ENCODE measurements around the gene MAP2. TPM values are rescaled to one million over a fixed set of nuclear protein-coding genes. Genes with fewer than 3 reads are reported as not detected.

The MAP2 gene
- total RNA-seq, 1 experiment from 2014 or later: 6.7 TPM

DNA sequence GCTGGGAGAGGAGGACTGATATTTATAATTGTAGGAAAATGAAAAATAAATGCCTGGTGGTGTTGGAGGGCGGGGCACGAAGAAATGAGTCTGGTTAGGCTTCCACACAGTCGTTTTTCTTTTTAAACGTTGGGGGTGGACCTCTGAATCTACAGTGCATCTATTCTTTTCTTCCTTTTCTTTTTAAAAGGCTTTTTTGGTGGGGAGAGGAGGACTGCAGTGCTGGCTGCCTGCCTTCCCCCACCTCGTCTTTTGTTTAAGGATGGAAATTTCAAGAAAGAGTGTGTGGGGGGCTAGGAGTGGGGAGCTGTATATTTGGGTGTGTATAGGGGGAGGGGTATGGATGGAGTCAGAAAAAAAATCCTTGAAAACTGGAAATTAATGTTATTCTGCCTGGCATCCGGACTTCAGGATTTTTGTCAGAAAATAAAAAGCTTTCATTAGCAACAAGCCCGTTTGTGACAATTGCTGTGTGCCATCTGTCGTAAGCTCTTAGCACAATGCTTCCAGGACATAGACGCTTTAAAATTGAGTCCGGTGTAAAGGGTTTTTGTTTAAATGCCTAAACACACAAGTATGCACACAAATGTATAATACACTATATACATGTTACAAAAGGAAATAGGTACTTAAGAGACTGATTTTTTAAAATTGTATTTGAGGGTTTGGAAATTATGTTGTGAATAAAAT, 1.1 kb downstream of the MAP2 start:
- peak; percentile 12 for DNase-seq (ENCODE audit: low read depth)

DNA sequence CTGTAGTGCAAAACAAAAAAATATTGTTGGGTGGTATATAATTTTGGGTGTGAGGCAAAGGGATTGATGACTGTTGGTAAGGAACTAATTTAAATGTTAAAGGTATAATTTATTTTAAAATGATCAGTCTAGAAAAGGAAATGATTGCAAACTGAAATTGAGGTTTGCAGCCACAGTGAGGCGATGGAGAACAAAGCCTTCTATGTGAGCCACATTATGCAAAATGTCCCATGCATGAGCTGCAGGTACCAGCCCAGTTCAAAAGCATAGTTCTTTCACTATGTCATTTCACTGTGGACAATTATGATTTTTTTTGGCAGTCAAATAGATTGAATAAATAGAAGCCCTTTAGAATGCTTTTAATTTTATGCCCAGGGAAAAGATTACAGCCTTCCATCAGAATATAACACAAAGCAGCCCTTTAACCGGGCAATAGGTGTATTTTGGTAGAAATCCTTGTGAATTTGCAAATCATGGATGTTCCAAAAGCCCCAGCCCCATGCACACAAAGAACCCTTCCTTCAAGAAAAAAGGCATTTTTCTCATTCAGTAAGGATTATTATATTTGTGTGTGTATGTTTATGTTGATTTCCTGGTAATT, 1.7 kb downstream of the MAP2 start:
- DNase-seq (ENCODE audit: low read depth): peak; percentile 56

DNA sequence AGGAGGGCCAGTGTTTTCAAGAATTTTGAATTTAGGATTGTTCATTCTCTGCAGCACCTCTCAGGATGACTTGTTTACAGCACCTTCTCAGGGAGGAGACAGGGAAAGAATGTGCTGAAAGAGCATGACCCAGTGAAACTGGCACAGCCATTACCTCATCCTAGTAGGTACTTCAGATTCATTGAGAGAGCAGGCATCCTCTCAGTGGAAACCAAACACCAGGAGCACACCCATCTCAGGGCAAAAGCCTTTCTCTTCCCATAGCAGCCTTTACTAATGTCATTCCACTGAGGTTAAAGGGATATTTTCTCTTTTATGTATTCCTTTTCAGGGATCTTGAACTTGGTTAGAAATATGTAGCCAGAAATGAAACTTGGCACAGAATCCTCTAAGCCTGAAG, 2.6 kb downstream of the MAP2 start:
- peak; percentile 35 for DNase-seq (ENCODE audit: low read depth)

DNA sequence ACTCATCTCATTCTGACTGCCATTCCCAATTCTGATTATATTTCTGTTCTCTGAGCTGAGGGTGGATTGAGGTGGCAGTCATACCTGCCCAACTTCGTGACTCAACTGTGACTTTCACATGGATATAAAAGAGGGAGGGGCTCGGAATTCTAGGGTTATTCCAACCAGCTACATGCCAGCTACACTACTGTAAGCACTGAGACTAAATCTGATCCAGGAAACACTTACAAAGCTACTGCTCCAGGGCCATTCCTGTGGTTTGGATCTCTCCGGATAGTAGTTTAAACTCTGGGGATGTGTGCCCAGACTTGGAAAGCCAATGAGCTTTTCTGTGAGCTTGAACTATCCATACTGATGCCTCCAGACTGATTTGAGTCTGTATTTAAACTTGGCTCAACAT, 7.9 kb downstream of the MAP2 start:
- peak; percentile 96 for DNase-seq (ENCODE audit: low read depth)

DNA sequence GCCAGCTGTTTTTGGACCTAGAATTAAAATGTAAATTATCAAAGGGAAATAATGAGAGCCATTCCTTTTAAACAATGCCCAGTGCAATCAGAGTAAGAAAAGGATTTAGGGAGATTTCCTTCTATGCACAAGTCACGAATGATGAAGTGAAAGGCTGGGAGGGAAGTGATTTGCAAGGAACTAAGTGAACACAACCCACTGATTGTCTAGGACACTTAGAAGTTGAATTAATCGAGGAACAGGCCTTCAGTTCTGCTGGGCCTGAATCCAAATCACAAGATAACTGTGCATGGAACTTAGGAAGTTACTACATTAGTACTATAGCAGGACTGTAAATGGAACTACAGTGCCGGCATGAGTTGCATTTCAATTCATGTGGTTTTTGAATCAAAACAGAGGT, 17.7 kb downstream of the MAP2 start:
- DNase-seq (ENCODE audit: low read depth): peak; percentile 48

DNA sequence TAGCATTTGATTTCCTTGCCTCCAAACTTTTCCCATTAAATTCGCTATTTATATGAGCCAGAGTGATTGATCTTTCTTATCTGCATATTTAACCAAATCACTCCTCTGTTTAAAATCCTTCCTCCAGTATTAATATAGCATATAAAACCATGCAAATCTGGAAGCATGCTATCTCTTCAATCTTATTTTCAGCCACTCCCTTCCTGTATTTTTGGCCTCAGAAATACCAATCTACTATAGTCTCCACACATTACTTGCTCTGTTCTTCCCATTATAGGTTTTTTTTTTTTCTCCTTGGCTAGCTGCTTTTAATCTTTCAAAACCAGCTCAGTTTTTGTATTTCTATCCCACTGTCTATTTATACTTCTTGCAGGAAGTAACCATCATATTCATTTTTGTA, 19.1 kb downstream of the MAP2 start:
- no peak for DNase-seq (ENCODE audit: low read depth)

DNA sequence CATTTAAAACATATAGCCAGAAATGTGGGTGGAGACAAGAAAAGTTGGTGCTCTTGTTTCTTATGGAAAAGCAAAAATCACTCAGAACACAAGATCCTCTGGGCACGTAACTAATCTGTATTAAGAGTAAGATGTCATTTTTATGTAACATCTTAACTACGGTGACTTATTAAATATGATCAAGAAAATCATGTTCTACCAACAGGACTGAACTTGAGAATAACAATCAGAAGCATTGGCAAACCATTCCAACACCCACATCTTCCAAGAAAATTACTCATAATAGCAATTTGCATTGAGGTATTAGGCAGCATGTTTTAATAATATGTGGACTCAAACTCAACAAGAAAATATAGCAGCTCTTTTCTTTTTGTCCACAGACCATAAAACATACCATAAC, 21.6 kb downstream of the MAP2 start:
- no peak for DNase-seq (ENCODE audit: low read depth)

DNA sequence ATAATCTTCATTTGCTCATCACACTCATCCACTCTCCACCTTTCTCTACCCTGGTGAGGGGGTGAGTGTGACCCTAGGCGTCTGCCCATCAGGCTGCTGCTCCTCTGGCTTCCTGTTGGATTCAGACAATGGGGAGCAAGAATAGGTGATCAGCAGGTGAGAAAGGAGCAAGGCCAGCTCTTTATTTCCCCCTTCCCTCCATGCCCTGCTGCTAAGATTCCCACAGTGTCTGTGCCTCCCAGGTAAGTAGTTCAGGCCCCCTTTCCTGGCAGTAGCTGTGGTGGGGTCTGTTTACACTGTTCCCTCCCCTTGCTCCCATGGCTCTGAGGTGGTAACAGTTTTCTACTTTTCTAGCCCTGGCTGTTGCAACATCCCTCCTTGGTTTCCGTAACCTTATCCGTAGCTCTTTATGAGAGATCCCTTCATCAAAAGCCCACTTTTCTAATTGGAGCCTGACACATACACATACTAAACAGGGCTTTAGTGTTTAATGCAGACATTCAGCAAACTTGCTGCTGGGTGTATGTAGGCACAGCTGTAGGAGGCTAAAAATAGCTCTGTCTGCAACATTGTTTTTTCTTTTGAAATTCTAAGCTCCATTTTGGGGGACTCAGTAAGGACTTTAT, 27.5 kb downstream of the MAP2 start:
- no peak for DNase-seq (ENCODE audit: low read depth)

DNA sequence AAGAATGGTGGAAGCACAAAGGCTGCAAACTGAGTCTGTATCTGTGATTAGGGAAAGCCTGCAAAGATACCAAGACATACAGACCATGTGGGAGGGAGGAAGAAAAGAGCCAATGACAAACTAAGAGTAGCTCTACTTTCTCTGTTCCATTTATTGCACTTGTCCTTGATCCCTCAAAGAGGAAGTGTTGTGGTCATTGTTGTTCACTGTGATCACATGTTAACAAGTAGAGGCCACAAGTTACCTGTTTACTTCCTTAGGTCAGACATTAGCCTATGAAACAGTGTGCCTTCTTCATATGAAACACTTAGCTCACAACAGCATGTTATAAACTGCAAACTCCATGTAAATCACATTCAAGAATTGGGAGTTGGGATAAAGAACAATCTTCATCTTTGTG, 32.6 kb downstream of the MAP2 start:
- no peak for DNase-seq (ENCODE audit: low read depth)

DNA sequence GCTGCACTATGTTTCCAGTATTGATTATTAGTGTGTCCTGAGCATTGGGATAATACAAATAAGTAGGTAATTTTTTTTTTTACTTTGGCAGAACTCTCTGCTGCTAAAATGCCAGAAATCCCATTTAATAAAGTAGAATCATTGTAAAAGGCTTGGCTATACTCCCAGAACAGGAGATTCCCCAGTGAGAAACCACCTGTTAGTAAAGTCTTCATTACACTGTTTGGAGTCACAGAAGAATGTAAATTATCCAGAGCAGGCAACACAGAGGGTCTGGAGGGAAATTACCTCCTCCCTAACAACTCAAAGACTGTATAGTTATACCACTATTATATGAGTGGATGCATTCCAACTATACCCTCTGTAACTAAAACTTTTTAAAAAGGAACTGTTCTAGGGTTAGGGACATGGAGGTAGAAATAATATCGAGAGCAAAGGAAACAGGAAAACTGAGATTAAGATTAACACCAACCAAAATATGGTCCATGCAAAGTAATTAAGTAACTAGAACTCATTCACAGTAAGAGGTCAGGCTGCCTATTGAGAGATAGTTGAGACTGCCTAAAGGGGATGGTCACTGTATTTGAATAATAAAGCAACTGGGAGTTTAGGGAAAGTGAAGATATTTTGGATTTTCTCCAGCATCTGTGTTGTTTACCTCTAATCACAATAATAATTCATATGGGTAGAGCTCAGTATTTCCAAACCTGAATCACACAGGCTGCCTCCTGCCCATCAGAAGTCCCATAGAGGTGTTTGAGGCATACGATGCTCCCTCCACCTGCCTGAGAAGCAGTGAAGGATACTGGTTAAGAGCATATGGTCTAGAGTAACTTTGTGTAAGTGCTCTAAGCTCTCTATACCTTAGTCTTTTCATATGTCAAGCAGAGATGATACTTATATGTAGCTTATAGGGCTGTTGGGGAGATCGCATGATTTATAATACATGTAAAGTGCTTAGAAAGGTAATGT, 34.4 kb downstream of the MAP2 start:
- no peak for DNase-seq (ENCODE audit: low read depth)

DNA sequence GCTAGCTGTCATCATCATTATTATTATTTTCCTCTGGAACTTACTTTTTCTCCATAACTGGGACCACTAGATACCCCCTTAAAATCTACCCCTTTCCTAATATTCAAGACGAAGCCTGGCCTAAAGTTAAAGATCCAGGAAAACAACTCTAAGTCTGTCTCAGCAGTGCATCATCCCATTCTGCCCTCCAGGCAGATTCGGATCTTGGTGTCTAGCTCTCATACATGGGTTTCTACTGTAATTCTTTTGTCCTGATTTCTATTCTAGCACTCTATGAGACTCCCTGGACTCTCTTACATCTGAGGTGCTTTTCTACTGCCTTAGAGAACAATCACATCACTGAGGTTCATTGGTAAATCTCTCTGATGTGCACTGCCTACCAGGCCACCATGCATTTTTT, 35.5 kb downstream of the MAP2 start:
- DNase-seq (ENCODE audit: low read depth): no peak

DNA sequence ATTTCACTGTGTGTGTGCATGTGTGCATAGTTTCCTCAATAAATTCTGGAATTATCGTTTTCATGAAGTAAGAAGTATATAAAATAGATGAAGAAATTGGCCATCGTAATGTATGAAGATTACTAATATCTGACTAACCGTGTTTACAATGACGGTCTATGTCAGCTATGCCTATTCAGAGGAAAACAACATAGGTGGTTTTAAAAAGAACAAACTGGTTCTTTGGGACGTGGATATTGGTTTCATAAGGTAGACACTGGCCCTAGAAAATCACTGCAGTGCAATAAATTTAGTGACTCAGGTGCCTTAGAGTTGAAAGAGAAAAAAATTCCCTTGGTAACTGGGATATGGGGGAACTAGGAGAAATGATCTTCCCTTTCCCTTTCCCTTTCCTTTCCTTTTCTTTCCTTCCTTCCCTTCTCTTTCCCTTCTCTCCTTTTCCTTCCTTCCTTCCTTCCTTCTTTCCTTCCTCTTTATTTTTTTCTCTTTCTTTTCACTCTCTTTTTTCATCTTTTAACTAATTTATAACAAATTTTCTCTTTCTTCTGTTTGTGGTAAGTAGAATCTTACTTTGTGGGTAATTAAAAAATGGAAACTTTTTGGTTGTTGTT, 36.4 kb downstream of the MAP2 start:
- no peak for DNase-seq (ENCODE audit: low read depth)

DNA sequence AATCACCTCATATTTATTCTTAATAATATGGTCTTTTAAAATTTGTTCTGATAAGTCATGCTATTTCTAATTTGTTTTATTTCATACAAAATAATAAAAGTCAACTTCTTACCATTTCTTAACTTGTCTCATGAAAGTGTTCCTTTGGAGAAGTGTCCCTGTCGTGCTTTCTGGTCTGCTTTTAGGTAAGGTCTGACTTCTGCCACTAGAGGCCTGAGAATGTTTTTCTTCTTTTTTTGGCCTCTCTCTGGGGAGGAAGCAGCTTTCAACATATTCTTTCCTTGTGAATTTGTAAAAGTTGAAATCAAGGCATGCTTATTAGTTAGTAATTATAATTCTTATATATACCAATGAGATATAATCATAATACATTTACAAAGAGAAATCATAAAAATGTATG, 39.4 kb downstream of the MAP2 start:
- DNase-seq (ENCODE audit: low read depth): no peak

DNA sequence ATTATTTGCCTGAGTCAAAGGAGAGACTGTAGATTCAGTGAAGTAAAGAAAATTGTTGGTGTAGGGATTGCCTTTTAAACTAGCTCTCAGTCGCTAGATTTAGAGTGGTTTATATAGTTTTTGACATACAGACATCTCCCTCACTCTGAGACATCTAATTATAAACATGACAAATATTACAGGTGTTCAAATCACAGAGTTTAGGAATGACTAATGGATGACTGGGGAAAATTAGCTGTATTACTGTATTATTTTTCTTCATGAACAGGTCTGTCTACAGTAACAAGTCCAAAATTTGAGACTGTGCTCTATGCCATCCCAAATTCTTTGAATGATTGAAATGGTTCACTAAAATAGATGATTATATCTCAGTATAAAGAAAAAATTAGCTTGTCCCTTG, 40.0 kb downstream of the MAP2 start:
- no peak for DNase-seq (ENCODE audit: low read depth)

DNA sequence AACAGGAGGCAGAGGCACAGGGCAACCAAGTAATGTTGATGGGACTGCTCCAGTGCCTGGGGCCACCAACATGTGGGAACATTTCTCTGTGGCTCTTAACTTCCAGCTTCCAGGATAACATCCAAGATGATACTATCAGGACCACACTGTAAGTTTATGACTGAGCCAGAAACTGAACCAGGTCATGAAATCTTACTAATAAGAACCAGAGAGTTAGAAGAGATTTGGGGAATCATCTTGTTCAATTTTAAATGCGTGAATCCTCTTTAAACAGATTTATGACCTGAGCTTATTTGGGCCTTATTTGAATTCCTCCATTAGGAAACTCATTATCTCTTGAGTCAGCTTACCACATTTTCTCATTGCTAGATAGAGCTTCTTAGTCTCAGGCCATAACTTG, 45.0 kb downstream of the MAP2 start:
- peak; percentile 61 for DNase-seq (ENCODE audit: low read depth)

DNA sequence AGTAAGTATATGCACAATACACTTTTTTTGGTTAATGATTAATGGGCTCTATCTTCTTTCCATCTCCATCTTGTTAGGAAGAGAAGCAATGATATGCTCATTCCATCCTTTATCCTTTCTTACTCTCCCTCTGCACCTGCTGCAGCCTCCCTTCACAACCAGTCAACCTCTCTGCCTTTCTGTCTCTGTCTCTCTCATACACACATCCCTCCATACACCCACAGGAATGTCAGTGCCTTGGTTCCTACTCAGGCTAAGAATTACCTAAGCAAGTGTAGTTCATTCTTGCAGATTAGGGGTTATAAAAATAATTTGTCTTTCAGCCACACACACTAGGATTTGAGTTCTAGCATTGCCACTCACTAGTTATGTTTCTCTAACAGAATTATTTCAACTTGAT, 45.6 kb downstream of the MAP2 start:
- DNase-seq (ENCODE audit: low read depth): no peak

DNA sequence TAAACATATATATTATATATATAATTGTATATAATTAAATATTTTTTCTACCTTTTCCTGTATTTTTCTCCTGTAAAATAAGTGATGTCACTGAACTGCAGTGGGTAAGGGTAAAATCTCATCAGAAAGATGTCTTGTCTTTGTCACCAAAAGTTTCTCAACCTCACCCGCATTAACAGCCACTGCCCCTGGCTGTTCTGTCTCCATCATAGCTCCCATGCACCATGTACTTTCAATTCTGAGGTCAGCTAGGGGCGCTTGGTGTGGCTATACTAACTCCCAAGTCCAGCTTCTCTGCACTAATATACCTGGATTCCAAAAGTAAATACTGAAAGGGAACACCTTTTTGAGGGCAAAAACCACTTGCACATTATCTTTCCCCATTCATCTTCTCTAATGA, 46.6 kb downstream of the MAP2 start:
- no peak for DNase-seq (ENCODE audit: low read depth)

DNA sequence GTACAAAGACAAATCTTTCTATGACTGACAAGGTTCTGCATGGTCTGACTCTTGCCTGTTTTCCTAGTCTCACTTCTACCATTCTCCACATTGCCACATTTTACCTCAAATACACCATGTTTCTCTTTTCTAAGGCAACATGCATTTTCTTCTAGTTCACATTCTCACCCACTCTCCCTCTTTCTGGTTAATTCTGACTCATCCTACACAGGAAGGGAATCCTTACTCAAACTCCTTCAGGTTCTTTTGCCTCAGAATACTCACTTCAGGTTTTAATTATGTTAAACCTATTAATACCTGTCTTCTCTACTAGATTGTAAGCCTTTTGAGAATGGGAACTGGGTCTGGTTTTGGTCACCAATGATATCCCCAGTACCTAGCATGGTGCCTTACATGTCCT, 47.2 kb downstream of the MAP2 start:
- peak; percentile 53 for DNase-seq (ENCODE audit: low read depth)

DNA sequence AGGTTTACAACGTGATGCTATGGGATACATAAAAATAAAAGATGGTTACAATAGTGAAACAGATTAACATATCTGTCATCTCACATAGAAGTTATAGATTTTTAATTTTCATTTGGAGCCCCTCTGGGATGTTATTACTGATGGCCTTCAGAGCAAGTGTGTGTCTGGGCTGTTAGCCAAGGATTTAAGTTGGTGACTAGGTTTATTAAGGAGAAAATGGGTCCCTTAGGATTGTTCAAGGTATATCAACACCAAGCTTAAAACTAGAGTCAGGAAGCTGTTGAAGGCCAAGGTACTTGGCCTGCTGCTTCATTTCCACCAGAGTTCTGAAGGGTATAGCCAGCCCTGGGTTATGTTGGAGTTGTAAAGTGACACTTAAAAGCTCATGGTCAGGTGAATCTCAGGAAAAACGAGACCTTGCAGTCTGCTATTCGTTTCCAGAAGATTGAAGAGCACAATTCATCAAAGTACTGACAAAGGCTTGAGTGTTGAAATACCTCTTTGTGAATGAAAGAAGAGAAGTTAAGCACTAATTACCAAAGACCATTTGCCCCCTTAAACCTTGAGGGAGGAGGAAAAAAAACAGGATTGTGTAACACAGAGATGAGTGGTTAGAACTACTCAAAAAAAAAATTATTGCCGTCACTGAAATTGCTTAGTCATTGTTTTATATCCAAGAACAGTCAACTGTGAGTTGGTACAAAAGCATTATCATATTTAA, 48.4 kb downstream of the MAP2 start:
- peak; percentile 58 for DNase-seq (ENCODE audit: low read depth)

DNA sequence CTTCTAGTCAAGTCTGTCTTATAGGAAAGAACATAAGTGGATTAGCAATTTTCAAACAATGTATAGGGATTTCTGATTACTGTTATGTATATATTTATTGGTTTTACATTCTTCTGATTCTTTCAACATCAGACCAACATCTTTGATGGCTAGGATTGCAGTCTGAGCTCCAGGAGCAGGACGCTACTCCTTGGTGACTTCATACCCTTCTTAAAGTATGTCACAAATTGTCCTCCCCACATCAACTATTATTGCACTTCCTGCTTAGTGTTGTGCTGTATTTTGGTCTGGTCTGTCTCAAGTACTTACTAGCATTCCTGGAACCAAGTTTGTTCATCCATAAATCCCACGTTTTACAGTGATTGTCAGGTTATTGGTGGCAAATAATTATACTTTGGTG, 49.0 kb downstream of the MAP2 start:
- DNase-seq (ENCODE audit: low read depth): peak; percentile 28

DNA sequence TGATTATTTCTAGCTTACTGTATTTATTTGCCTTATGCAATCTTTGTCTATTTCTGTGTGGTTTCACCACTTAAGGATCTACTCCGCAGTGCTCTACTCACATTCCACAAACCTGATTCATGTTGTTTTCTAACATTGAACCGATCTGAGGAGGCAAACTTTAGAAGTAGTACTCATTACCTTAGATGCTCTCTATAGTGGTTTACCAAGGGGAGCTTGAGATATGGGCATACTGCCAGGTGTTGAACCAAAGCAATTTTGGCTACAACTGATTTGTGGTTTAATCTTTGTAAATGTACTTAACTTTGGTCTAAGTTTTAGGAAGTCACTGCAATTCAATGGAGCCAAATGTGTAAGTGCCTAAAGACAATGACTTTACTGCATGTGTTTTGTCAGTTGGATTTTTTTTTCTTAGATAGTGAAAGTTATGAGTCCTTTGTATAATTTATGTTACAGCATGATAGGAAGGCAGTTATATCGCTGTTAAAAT, 50.1 kb downstream of the MAP2 start:
- peak; percentile 98 for DNase-seq (ENCODE audit: low read depth)

Data from RPMI7951 (cell line).